Vagina (tissue), 2 donors: ENCODE data around the gene CYP4F11.

Experiments
- POLR2A ChIP-seq, 2 donors: fragments of 450-650 bp; IDR thresholded peaks; one replicate each; pipeline ENCODE4 v1.6.1; 2017; ENCODE audit warnings: antibody characterized with exemption in 2 of 2, mild to moderate bottlenecking in 2 of 2, moderate library complexity in 2 of 2
- POLR2AphosphoS5 ChIP-seq, 2 donors: sonication (generic); formaldehyde crosslinking; IDR thresholded peaks; one replicate each; pipeline ENCODE4 v1.9.0; 2017; ENCODE audit warnings: antibody characterized with exemption in 2 of 2, mild to moderate bottlenecking in 2 of 2, low read depth in 1 of 2; ENCODE audit not compliant: insufficient read depth in 1 of 2
- TF ChIP-seq, protein P1 (sequence below), 3 experiments: fragments of 450-650 bp in 2 of 3; fragments of 200-600 bp in 1 of 3; sonication (generic) in 1 of 3; IDR thresholded peaks; one replicate each; pipeline ENCODE4 v1.5.1; 2017 to 2019; ENCODE audit warnings: antibody characterized with exemption in 3 of 3, mild to moderate bottlenecking in 2 of 3, moderate library complexity in 2 of 3

DNA sequence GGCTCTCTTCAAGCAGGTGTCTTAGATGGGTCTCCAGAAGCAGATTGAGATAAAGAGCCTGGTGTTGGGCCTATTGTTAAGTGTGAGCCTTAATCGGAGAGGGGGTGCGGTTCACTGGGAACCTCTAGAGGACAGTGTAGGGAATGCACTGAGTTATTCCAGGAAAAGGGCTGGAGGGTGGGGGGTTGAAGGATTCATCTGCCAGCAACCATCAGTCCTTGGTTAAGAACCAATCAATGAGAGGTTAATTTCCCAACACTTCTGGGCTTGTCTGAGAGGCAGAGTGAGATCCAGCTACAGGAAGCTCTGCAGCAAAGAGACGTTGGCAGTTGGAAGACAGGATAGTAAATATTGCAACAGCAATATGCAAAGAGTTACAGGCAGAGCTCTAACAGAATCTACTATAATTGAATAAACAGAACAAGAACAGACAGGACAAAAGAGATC lies 65.2 kb downstream of the CYP4F11 start:
- TF ChIP-seq POLR2AphosphoS5 (IDR thresholded peaks at IDR 0.05; ENCODE audit: insufficient read depth in 1 of 2, low read depth in 1 of 2) = peak in 1 of 2 donors; percentile 54
- TF ChIP-seq, protein P1, sequence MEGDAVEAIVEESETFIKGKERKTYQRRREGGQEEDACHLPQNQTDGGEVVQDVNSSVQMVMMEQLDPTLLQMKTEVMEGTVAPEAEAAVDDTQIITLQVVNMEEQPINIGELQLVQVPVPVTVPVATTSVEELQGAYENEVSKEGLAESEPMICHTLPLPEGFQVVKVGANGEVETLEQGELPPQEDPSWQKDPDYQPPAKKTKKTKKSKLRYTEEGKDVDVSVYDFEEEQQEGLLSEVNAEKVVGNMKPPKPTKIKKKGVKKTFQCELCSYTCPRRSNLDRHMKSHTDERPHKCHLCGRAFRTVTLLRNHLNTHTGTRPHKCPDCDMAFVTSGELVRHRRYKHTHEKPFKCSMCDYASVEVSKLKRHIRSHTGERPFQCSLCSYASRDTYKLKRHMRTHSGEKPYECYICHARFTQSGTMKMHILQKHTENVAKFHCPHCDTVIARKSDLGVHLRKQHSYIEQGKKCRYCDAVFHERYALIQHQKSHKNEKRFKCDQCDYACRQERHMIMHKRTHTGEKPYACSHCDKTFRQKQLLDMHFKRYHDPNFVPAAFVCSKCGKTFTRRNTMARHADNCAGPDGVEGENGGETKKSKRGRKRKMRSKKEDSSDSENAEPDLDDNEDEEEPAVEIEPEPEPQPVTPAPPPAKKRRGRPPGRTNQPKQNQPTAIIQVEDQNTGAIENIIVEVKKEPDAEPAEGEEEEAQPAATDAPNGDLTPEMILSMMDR (IDR thresholded peaks at IDR 0.05) = peak; percentile 31 to 69 (median 35)
- no peak for TF ChIP-seq POLR2A (IDR thresholded peaks at IDR 0.05)
